Stimulated activated CD8-positive, alpha-beta memory T cell treated with anti-CD3 and anti-CD28 coated beads, Interleukin-7, amount 100 ng/mL, for 48 hours (primary cell): ENCODE measurements around the gene ZSCAN5C.
"Not testable (repeated sequence)": the region's sequence is repeated elsewhere in the genome, so short reads cannot be mapped to it uniquely, and the experiment has no call there.

ENCODE experiments used
- DNase-seq, 2 donors: peaks; one replicate each; pipeline ENCODE4 v3.0.0-alpha.2; 2020; ENCODE audit warnings: low read depth in 1 of 2; ENCODE audit errors: extremely low read depth in 1 of 2

Gene ZSCAN5C

GRCh38 chr19:56191711-56192110, 10.4 kb upstream of the ZSCAN5C start:
- DNase-seq: no peak

GRCh38 chr19:56193981-56194640, 8.0 kb upstream of the ZSCAN5C start:
- no peak for DNase-seq

GRCh38 chr19:56197646-56198045, 4.4 kb upstream of the ZSCAN5C start, which contains the start of gene ZSCAN5B:
TSS of gene ZSCAN5B (minus strand) at chr19:56197783. CDS start at chr19:56193052, 4,731 bp downstream.
- not testable (repeated sequence) for DNase-seq

GRCh38 chr19:56199687-56200086, 2.4 kb upstream of the ZSCAN5C start:
- no peak for DNase-seq

GRCh38 chr19:56207581-56207980, 5.5 kb downstream of the ZSCAN5C start:
- not testable (repeated sequence) for DNase-seq

- DNase-seq: no peak
These were observed 7.0 kb downstream of the ZSCAN5C start for GRCh38 chr19:56209091-56209490.

GRCh38 chr19:56210036-56210435, 8.0 kb downstream of the ZSCAN5C start:
- not testable (repeated sequence) for DNase-seq

- no peak for DNase-seq
These were observed 9.6 kb downstream of the ZSCAN5C start for GRCh38 chr19:56211718-56212117.

GRCh38 chr19:56217039-56217949, 15.2 kb downstream of the ZSCAN5C start:
- DNase-seq: no peak

GRCh38 chr19:56218961-56219360, 16.9 kb downstream of the ZSCAN5C start:
- DNase-seq: no peak

- DNase-seq: not testable (repeated sequence)
These were observed 19.4 kb downstream of the ZSCAN5C start for GRCh38 chr19:56221442-56221841.

GRCh38 chr19:56221851-56222250, 19.8 kb downstream of the ZSCAN5C start:
- DNase-seq: no peak

- DNase-seq: no peak
These were observed 20.8 kb downstream of the ZSCAN5C start for GRCh38 chr19:56222901-56223300.

GRCh38 chr19:56223481-56223880, 21.4 kb downstream of the ZSCAN5C start:
- DNase-seq: no peak

- no peak for DNase-seq
These were observed 43.2 kb downstream of the ZSCAN5C start for GRCh38 chr19:56245121-56245740.

- DNase-seq: not testable (repeated sequence)
These were observed 43.7 kb downstream of the ZSCAN5C start for GRCh38 chr19:56245764-56246163.

- not testable (repeated sequence) for DNase-seq
These were observed 46.8 kb downstream of the ZSCAN5C start for GRCh38 chr19:56248736-56249338.

- DNase-seq: peak; percentile 57 to 59
These were observed 50.8 kb downstream of the ZSCAN5C start for GRCh38 chr19:56252699-56253422.

GRCh38 chr19:56253737-56254136, 51.7 kb downstream of the ZSCAN5C start:
- no peak for DNase-seq

GRCh38 chr19:56258272-56258671, 56.2 kb downstream of the ZSCAN5C start:
- DNase-seq: no peak
